A549 (cell line): ENCODE data around the gene PPP4R4.

ENCODE experiments used
- POLR2A ChIP-seq: IDR thresholded peaks from 2 replicates; pipeline ENCODE4 v1.6.1; 2012; ENCODE audit warnings: mild to moderate bottlenecking, low read length
- POLR2AphosphoS2 ChIP-seq: conservative IDR thresholded peaks from 2 replicates; pipeline ENCODE4 v1.6.1; 2012; ENCODE audit warnings: low read length, improper control_type of control experiment, inconsistent platforms
- TF ChIP-seq, protein P1 (sequence below): IDR thresholded peaks from 2 replicates; pipeline ENCODE4 v1.6.1; 2012
- TF ChIP-seq, protein P2 (sequence below): fragments of >200 bp; sonication (Bioruptor Twin); formaldehyde crosslinking; IDR thresholded peaks from 3 replicates; pipeline ENCODE4 v1.5.1; 2016

DNA sequence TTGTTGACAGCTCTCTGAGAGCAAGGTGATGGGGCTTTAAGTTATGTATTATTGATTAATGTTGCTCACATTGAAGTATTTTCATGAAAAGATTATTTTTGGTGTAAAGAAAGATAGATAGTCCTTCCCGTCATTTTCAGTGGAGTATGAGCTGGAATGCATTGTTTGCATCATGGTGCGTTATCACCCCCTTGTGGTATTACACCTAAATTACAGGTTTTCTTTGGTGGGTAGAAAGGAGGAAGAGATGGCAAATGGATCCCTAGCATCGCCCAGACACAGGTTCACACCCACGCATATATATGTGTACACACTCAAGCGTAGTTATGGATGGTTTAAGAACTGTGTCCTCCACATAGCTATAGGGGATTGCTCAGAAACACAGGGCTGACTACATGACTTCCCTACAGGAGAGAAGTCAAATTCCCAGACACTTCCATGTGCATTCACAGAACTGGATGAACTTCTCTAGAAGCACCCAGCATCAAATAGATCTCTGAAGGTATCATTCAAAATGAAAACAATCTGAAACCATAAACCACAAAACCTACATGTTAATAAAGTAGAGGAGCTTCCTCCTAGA, 133.4 kb downstream of the PPP4R4 start:
- TF ChIP-seq, protein P1, sequence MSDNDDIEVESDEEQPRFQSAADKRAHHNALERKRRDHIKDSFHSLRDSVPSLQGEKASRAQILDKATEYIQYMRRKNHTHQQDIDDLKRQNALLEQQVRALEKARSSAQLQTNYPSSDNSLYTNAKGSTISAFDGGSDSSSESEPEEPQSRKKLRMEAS = no peak
- no peak for TF ChIP-seq POLR2A
- TF ChIP-seq, protein P2, sequence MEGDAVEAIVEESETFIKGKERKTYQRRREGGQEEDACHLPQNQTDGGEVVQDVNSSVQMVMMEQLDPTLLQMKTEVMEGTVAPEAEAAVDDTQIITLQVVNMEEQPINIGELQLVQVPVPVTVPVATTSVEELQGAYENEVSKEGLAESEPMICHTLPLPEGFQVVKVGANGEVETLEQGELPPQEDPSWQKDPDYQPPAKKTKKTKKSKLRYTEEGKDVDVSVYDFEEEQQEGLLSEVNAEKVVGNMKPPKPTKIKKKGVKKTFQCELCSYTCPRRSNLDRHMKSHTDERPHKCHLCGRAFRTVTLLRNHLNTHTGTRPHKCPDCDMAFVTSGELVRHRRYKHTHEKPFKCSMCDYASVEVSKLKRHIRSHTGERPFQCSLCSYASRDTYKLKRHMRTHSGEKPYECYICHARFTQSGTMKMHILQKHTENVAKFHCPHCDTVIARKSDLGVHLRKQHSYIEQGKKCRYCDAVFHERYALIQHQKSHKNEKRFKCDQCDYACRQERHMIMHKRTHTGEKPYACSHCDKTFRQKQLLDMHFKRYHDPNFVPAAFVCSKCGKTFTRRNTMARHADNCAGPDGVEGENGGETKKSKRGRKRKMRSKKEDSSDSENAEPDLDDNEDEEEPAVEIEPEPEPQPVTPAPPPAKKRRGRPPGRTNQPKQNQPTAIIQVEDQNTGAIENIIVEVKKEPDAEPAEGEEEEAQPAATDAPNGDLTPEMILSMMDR = no peak
- no peak for TF ChIP-seq POLR2AphosphoS2
